CD4-positive, alpha-beta T cell treated with Interleukin-17A for 4 hours (primary cell): Measurements from ENCODE around the gene CHKA.
A peak's percentile ranks its signal among the peaks of the same experiment; 100 is the strongest.
"Not testable (repeated sequence)": the region's sequence is repeated elsewhere in the genome, so short reads cannot be mapped to it uniquely, and the experiment has no call there.

Experiments used
- DNase-seq: peaks from one replicate; pipeline ENCODE4 v3.0.0-alpha.2; 2020; ENCODE audit warnings: mixed read lengths

CHKA gene

GRCh38 chr11:68115285-68115684 lies 5.9 kb downstream of the CHKA start:
- DNase-seq, result no peak

DNA sequence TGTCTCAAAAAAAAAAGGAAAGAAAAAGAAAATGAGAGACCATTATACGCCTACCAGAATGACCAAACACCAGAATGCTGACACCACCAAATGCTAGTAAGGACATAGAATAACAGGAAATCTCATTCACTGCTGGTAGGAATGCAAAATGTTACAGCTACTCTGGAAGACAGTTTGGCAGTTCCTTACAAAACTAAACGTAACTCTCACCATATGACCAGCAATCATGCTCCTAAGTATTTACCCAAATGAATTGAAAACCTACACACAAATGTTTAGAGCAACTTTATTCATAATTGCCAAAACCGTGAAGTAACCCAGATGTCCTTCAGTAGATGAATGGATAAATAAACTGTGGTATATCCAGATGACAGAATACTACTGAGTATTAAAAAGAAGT lies 7.2 kb downstream of the CHKA start:
- no peak for DNase-seq

DNA sequence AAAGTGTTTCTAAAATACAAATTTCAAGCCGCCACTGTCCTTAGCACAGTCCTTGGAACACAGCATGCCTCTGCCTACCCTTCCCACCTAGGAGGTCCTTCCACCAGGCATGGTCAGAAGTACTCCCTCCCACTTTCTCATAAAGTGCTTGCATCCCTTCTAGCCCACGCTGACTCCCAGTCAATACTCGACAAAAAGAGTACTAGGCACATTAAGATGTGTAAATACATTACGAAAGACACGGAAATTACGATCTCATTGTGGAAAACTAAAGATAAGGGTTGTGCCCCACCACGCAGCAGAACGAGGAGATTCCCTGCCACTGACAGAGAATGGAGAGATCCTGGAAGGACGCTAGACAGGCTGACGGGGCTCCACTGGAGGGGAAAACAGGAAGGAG lies 13.5 kb downstream of the CHKA start:
- DNase-seq, result no peak

- DNase-seq, result no peak
Observed at GRCh38 chr11:68106165-68106940, 14.8 kb downstream of the CHKA start.

DNA sequence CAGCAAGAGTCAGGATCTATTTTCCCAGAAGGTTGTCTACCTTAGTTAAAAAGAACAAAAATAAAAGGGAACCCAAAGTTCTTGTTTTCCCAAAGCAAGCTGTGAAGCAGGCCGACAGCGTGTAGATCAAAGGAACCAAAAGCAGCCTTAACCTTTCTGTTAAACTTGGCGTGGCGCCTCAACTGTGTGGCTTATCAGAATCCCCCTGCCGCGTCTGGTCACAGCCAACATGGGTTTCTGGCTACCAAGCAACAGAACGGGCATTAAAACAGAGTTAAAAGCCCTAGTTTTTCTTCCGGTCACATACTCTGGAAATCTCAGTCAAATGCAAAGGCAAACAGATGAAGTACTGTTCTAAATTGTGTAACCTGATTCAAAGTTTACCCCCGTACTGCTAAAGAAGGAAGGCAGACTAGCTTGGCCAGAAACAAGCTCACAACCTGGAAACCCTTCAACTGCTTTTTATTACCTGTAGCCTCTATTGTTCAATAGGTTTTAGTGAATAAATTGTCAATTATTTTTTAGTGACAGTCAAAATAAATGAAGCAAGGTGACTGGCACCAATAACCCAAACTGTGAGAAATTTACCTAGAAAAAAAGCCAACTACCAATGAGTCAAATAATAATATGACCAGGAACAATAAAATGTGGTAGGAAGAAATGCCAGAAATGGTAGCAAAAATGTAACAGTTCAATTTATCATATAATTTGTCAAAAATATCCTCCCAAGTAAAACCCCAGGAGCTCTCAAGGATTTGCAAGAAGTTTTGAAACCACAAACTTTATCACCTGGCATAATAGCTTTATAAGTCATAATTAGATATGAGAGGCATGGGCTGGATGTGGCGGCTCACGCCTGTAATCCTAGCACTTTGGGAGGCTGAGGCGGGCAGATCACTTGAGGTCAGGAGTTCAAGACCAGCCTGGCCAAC lies 21.4 kb downstream of the CHKA start:
- peak; percentile 60 for DNase-seq

DNA sequence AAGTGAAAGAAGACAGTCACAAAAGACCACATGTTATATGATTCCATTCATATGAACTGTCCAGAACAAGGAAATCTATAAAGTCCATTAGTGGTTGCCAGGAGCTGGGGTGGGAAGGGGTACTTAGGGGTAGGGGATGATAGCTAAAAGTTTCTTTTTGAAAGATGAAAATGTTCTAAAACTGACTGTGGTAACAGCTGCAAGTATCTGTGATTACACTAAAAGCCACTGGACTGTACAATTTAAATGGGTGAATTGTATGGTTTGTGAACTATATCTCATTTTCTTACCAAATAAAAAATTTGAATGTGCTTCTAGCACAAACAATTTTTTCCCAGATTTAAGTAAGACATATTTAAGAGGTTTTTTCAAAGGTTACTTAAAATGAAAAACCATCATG lies 22.1 kb downstream of the CHKA start:
- no peak for DNase-seq

- DNase-seq, result no peak
Observed at GRCh38 chr11:68096962-68097361, 24.2 kb downstream of the CHKA start.

GRCh38 chr11:68093565-68093964 lies 27.6 kb downstream of the CHKA start:
- DNase-seq, result no peak

GRCh38 chr11:68092946-68093345 lies 28.2 kb downstream of the CHKA start:
- not testable (repeated sequence) for DNase-seq

DNA sequence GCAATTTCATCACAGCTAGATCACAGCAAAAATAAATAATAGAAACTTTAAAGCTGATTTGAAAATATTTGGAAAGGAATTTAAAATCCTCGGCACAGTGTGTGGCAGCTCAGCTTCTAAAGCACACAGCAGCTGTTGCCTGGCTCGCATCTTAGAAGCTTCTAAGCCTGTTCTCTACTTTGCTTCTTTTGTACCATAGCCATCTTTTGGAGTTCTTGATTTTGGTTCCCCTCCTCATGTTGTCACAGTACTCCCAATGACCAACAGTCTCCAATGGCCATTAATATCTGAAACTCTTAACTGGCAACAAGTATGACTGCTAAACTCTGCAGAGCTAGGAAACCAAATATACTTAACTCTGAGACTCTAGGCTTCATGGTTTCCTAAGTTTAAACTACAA lies 28.8 kb downstream of the CHKA start:
- no peak for DNase-seq

DNA sequence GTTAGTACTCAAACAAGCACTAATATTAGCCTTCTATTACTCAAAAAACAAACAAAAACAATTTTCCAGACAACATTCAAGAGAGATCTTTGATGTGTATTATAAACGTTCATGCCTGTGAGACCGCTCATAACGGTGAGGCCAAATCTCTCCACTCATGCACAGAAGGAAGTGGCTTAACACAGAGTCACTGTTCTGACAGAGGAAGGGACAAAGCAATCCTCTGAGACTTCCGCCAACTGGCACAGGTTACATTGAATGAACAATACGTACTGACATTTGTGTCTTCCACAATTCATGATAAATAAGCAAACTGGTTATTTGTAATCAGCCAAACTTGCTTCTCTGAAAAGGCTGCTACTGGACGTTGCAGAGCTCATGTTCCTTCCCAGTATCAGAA lies 30.5 kb downstream of the CHKA start:
- no peak for DNase-seq

DNA sequence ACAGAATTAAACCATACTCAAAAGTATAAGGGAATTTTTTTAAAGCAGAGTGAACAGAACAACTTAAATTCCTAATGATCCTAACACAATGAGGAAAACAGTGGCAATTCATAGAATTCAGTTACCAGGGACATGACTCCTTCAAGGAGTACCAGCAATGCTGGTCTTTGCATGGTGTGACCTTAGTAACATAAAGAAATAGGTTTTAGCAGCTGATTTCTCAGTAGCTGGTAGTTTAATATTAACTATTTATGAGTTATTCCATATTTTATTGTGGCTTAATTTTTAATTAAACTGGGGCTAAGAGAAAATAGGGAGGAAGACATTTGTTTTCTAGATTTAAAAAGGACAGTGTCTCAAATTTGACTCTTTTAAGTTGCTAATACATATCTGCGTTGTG lies 30.9 kb downstream of the CHKA start:
- no peak for DNase-seq

- no peak for DNase-seq
Observed at GRCh38 chr11:68089679-68090078, 31.5 kb downstream of the CHKA start.

DNA sequence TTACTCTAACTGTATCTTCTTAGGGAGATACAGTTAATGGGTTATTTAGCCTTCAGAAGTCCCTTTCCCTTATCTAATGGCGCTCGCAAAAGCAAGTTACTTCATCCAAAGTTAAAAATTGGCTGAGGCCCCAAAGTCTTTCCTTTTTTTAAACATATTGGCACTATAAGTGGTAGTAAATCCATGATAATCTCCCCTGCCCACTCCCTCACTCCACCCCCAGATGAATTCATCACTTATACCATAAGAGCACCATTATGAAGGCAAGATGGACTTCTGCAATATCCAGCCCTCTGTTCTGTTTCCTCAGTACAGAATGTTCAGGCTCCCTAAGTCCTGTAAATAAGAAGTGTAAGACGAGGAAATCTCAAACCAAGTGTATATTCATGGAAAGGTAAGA lies 37.7 kb downstream of the CHKA start:
- DNase-seq, result no peak

GRCh38 chr11:68082481-68082880 lies 38.7 kb downstream of the CHKA start:
- DNase-seq, result no peak

DNA sequence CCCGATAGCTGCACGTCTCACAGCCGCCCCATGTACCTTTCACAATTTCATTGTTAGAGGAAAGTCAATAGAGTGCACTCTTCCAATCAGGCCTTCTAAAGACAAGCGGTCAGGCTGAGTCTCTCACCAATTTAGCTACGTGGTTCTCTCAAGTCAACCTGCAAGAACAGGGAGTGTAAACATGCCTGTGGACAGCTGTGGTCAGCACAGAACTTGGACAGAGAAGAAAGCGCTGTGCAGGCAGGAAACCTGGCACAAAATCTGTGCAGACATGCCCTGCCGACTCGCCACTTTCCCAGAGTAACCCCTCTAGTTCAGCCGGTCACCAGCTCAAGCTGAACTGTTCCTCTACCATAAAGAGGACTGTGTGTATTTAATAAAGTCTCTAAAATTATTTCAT lies 39.5 kb downstream of the CHKA start:
- DNase-seq, result no peak

DNA sequence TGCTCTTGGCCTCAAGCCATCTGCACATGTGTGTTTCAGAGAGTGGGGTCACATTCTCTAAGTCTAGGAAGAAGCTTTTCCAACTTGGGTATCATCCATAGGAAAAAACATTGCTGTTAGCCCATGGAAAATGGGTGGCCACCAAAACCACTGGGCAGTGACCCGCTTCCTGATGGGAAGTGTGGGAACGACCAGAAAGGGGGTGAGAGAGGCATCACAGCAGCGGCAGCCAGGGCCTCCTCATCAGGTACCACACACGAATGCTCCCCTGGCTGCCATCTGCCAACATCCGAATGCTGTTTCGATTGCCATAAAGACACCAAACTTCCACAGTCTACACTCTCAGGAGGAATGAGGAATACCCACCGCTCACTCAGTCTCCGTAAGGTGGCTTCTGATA lies 40.3 kb downstream of the CHKA start:
- no peak for DNase-seq

DNA sequence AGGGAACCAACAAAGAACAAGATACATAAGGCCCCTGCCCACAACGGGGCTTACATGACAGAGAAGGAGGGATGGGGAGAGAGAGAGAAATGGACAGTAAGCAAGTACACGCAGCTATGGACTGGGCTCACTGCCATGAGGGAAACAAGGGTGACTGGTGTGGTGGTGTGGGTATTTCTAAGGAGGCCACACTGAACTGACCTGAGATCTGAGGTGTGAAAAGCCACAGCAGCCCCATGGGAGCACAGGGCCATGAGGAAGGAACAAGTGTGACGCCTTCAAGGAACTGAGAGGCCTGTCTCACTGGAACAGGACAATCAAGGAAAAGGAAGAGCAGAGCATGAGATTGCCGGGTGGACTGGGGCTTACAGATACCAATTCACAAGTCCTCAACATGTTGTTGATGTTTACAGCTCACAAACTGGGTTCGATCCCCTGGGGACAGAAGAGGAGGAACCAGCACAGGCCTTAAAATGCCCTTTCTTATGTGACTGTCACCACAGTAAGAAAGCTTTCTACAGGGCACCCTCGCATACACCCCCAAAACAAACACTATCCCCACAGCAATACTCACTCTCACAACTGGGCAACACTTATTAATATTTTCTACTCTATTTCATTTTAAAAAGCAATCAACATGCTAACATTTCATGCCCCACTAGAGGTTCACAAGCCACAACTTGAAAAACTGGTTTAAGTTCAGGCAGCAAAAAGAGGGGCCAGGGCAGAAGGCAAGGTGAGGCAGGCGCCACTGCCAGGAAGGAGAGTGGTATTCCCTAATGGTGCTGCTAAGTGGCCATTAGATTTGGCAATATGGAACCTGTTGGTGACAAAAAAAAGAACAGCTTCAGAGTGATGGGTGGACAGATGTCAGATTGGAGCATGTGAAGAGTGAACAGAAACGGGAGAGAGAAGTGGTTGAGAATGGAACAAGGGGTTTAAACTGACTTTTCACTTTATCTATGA lies 43.3 kb downstream of the CHKA start:
- no peak for DNase-seq

- peak; percentile 11 for DNase-seq
Observed at GRCh38 chr11:68076371-68077042, 44.7 kb downstream of the CHKA start.

DNA sequence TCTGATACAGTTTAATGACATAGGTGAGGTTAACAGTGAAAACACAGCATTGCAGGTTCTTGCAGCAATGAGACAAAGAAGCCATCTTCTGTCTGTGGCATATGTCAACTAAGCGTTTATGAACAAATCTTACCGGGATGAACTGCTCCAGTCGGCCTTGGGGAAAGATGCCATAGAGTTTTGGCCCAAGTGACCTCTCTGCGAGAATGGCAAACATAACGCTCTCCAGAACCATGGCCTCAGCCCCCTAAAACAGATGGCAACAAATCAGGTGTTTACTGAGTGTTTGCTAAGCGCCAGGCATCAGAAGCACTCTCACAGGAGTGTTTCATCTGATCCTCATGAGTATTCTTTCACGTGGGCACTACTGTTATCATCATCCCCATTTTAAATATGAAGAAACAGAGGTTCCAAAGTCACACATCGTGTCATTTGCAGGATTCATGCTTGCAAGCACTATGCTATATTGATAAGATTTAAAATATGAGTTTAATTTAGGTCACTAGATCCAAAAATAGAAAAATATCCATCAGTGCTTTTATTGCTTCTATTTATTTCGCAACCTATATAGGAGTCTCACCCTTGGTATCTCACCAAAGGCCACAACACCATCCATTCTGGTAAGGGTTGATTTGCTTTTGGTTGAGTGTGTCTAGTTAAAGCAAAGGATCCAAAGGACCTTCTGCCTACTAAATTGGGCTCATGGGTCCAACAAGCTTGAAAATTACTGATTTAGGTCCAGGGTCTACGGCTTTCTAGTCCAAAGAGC lies 46.4 kb downstream of the CHKA start:
- DNase-seq, result no peak

GRCh38 chr11:68071281-68072048 lies 49.7 kb downstream of the CHKA start:
- no peak for DNase-seq
